ENCODE measurements around the gene USP4. TPM values are rescaled to one million over a fixed set of nuclear protein-coding genes. Genes with fewer than 3 reads are reported as not detected.
A peak's percentile ranks its signal among the peaks of the same experiment; 100 is the strongest.

Gene USP4
- total and polyA plus RNA-seq, 2 of the 13 experiments (the other 11 are each of a cell fraction or from before 2014, with no cell fraction given), result 9.2 to 20.8 TPM

DNA sequence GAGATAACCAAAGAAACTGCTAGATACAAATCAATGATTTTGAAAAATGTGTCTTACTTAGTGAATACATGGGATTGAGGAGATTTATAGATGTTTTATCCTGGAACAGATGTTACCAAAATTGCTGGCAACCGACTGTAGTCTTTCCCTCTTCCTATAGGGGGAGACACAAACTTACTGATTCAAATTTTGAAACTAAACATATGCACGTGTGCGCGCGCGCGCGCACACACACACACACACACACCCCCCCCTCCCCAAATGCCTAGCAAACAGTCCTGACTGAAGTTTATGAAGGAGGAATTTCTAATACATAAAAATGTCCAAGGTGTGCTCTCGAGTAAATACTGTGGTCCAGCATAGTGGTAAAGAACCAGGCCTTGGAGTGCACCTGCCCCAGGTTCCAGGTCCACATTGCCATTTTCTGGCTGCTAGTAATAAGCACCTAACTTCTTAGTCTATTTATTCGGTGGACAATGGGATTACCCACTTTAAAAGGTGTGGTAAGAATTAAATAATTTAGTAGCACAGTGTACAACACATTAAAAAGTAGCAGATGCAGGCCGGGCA, 44.3 kb downstream of the USP4 start:
- ChIA-PET CTCF (ENCODE audit: low intra/inter-chr PET ratio, low total read pairs) (interaction anchor here (1.5 kb wide), 1 partner anchor 154 kb away, joined by 9 read pairs; no protein-coding TSS in a partner anchor), POLR2A (no interaction called here)
- no peak overlapping the region for H3K27ac ChIP-seq (ENCODE audit: extremely low read length, insufficient read depth, low read length)
- no TSS peak for BruUV-seq (replicated peaks)
- H3K9ac ChIP-seq (ENCODE audit: insufficient read depth, low read depth, low read length), result no peak overlapping the region
- intact Hi-C loops (cut with micrococcal nuclease; ENCODE audit: unreplicated experiment) (no loop called here), in situ Hi-C loops (cut with HindIII; ENCODE audit: extremely low pct_ligation_motif_present, low pct_unique_long_range_greater_than_20kb) (no loop called here)
- H4K20me1 ChIP-seq (ENCODE audit: insufficient read depth, low read length), result no peaks in the 10 kb centered on the region
- 0 out of 3 replicates have a peak, but pooled peaks have one; percentile 24 for ATAC-seq
- FAIRE-seq, result no peak
- H3K4me2 ChIP-seq (ENCODE audit: low read depth, low read length), result no peak overlapping the region
- no peaks in the 10 kb centered on the region for H3K9me3 ChIP-seq (ENCODE audit: low read length)
- peaks cover 23 to 54% of the 10 kb centered on the region in 2 experiments for H3K36me3 ChIP-seq (replicated peaks in 1 of 2; ENCODE audit: control insufficient read depth in 1 of 2, insufficient read depth in 2 of 2, low read length in 2 of 2)
- no peaks in the 10 kb centered on the region for H3K79me2 ChIP-seq (ENCODE audit: insufficient read depth, low read length)
- no peaks in the 10 kb centered on the region for H3K27me3 ChIP-seq (ENCODE audit: control insufficient read depth in 1 of 2, insufficient read depth in 2 of 2, low read length in 2 of 2)
- peaks cover 13% of the 10 kb centered on the region for H3K4me1 ChIP-seq (ENCODE audit: insufficient read depth, low read length)
- WGBS (ENCODE audit: low lambda C conversion rate), result 84% methylated on average over 11 of the region's 11 CpGs
- peak; percentile 35 for DNase-seq (ENCODE audit: low spot score)
- no peak overlapping the region for H2AFZ ChIP-seq (ENCODE audit: low read length)
- H3K4me3 ChIP-seq (replicated peaks in 1 of 3; ENCODE audit: insufficient read depth in 1 of 3, low read depth in 2 of 3, low read length in 3 of 3), result no peak overlapping the region
- TF ChIP-seq RAD21 (CRISPR knock-in tag; IDR thresholded peaks at IDR 0.05) (0 out of 2 replicates have a peak, but pooled peaks have one; percentile 14), POLR2AphosphoS2 (IDR thresholded peaks at IDR 0.05; ENCODE audit: low read depth, low read length) (no peak), ZBTB4 (CRISPR knock-in tag; IDR thresholded peaks at IDR 0.05; ENCODE audit: borderline replicate concordance) (no peak), NR3C1 (CRISPR knock-in tag; IDR thresholded peaks at IDR 0.05) (no peak), JUNB (CRISPR knock-in tag; IDR thresholded peaks at IDR 0.05; ENCODE audit: borderline replicate concordance) (no peak), ZNF557 (CRISPR knock-in tag; IDR thresholded peaks at IDR 0.05) (no peak), SIN3A (IDR thresholded peaks at IDR 0.05; ENCODE audit: borderline replicate concordance, low read depth, low read length) (no peak), MEIS2 (CRISPR knock-in tag; IDR thresholded peaks at IDR 0.05) (no peak), TFE3 (CRISPR knock-in tag; IDR thresholded peaks at IDR 0.05) (no peak), ZNF484 (CRISPR knock-in tag; IDR thresholded peaks at IDR 0.05; ENCODE audit: borderline replicate concordance, low read depth) (no peak)
- TF ChIP-seq, protein P1, sequence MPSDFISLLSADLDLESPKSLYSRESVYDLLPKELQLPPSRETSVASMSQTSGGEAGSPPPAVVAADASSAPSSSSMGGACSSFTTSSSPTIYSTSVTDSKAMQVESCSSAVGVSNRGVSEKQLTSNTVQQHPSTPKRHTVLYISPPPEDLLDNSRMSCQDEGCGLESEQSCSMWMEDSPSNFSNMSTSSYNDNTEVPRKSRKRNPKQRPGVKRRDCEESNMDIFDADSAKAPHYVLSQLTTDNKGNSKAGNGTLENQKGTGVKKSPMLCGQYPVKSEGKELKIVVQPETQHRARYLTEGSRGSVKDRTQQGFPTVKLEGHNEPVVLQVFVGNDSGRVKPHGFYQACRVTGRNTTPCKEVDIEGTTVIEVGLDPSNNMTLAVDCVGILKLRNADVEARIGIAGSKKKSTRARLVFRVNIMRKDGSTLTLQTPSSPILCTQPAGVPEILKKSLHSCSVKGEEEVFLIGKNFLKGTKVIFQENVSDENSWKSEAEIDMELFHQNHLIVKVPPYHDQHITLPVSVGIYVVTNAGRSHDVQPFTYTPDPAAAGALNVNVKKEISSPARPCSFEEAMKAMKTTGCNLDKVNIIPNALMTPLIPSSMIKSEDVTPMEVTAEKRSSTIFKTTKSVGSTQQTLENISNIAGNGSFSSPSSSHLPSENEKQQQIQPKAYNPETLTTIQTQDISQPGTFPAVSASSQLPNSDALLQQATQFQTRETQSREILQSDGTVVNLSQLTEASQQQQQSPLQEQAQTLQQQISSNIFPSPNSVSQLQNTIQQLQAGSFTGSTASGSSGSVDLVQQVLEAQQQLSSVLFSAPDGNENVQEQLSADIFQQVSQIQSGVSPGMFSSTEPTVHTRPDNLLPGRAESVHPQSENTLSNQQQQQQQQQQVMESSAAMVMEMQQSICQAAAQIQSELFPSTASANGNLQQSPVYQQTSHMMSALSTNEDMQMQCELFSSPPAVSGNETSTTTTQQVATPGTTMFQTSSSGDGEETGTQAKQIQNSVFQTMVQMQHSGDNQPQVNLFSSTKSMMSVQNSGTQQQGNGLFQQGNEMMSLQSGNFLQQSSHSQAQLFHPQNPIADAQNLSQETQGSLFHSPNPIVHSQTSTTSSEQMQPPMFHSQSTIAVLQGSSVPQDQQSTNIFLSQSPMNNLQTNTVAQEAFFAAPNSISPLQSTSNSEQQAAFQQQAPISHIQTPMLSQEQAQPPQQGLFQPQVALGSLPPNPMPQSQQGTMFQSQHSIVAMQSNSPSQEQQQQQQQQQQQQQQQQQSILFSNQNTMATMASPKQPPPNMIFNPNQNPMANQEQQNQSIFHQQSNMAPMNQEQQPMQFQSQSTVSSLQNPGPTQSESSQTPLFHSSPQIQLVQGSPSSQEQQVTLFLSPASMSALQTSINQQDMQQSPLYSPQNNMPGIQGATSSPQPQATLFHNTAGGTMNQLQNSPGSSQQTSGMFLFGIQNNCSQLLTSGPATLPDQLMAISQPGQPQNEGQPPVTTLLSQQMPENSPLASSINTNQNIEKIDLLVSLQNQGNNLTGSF (CRISPR knock-in tag; IDR thresholded peaks at IDR 0.05), result no peak
- TF ChIP-seq, protein P2, sequence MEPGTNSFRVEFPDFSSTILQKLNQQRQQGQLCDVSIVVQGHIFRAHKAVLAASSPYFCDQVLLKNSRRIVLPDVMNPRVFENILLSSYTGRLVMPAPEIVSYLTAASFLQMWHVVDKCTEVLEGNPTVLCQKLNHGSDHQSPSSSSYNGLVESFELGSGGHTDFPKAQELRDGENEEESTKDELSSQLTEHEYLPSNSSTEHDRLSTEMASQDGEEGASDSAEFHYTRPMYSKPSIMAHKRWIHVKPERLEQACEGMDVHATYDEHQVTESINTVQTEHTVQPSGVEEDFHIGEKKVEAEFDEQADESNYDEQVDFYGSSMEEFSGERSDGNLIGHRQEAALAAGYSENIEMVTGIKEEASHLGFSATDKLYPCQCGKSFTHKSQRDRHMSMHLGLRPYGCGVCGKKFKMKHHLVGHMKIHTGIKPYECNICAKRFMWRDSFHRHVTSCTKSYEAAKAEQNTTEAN (CRISPR knock-in tag; conservative IDR thresholded peaks at IDR 0.05), result no peak

Measured in HepG2 (cell line).